Uterus (tissue), 4 donors: ENCODE measurements around the gene ZEB1. TPM values are rescaled to one million over a fixed set of nuclear protein-coding genes. Genes with fewer than 3 reads are reported as not detected.

ENCODE experiments used
- DNase-seq, 2 donors: peaks; one replicate each; pipeline ENCODE4 v3.0.0-alpha.2; 2019 to 2020
- H3K27ac ChIP-seq, 2 donors: fragments of 200-600 bp; sonication (generic); 1 replicate in 1 of 2; 2 replicates in 1 of 2; pipeline ENCODE4 v1.5.1; 2016 to 2018
- H3K27me3 ChIP-seq, 2 donors: fragments of 200-600 bp; sonication (generic); one replicate each; pipeline ENCODE4 v1.5.1; 2018 to 2019; ENCODE audit warnings: control low read depth in 1 of 2
- H3K36me3 ChIP-seq, 2 donors: fragments of 200-600 bp; sonication (generic); one replicate each; pipeline ENCODE4 v1.5.1; 2019; ENCODE audit warnings: control low read depth in 1 of 2
- H3K4me1 ChIP-seq, 2 donors: fragments of 200-600 bp; sonication (generic); one replicate each; pipeline ENCODE4 v1.5.1; 2018 to 2019; ENCODE audit warnings: control low read depth in 1 of 2
- H3K4me3 ChIP-seq, 2 donors: fragments of 200-600 bp; sonication (generic); 1 replicate in 1 of 2; 2 replicates in 1 of 2; pipeline ENCODE4 v1.5.1; 2018 to 2019; ENCODE audit warnings: mild to moderate bottlenecking in 1 of 2
- H3K9me3 ChIP-seq, 2 donors: fragments of 200-600 bp; sonication (generic); one replicate each; pipeline ENCODE4 v1.5.1; 2019; ENCODE audit warnings: control low read depth in 1 of 2
- CTCF ChIP-seq, 4 experiments: fragments of 200-600 bp in 2 of 4; fragments of 450-650 bp in 2 of 4; sonication (generic) in 2 of 4; IDR thresholded peaks; one replicate each; pipeline ENCODE4 v1.5.1; 2016 to 2019; ENCODE audit warnings: antibody characterized with exemption in 4 of 4, mild to moderate bottlenecking in 2 of 4, moderate library complexity in 1 of 4
- POLR2A ChIP-seq, 2 donors: fragments of 450-650 bp; IDR thresholded peaks; one replicate each; pipeline ENCODE4 v1.6.1; 2016; ENCODE audit warnings: antibody characterized with exemption in 2 of 2, mild to moderate bottlenecking in 1 of 2, moderate library complexity in 1 of 2
- intact Hi-C: fragments of 100-400 bp; cut with DNase I; formaldehyde crosslinking; loops from one replicate; pipeline ENCODE4 v1.15.1; 2023; ENCODE audit warnings: low total_unique reads
- total RNA-seq, 4 donors: library from RNA; depleted of rRNA in 3 of 4; stranded (reverse); fragments of >200 nt in 3 of 4; gene quantifications; one replicate each; pipeline versions ENCODE4 v1.1.0 to v1.2.4, GENCODE V29; 2014 to 2023
- donor health status: DM: yes; HTN: yes; CAD: no.

ZEB1 gene
- total RNA-seq, 4 donors from 2014 or later, result 97.6 to 229 (median 210) TPM

- no peak for DNase-seq
- no peak overlapping the region for H3K4me3 ChIP-seq
- no peaks in the 10 kb centered on the region for H3K36me3 ChIP-seq
- no peaks in the 10 kb centered on the region for H3K9me3 ChIP-seq
- TF ChIP-seq POLR2A (IDR thresholded peaks at IDR 0.05), result no peak
- no peak for TF ChIP-seq CTCF (IDR thresholded peaks at IDR 0.05)
- intact Hi-C loops, result no loop called here
- H3K4me1 ChIP-seq, result peaks cover 0 to 16% of the 10 kb centered on the region in 2 donors
- peak overlapping the region; percentile 10 to 45 for H3K27ac ChIP-seq
- H3K27me3 ChIP-seq, result no peaks in the 10 kb centered on the region
These were observed 76.7 kb downstream of the ZEB1 start for GRCh38 chr10:31395695-31396094.

- Histone ChIP-seq H3K4me3 (no peak overlapping the region), H3K4me1 (peaks cover 0 to 16% of the 10 kb centered on the region in 2 donors), H3K36me3 (no peaks in the 10 kb centered on the region), H3K9me3 (no peaks in the 10 kb centered on the region), H3K27ac (peak overlapping the region in 1 of 2 donors; percentile 45), H3K27me3 (no peaks in the 10 kb centered on the region)
- DNase-seq, result no peak
- intact Hi-C loops, result no loop called here
- TF ChIP-seq CTCF (IDR thresholded peaks at IDR 0.05) (no peak), POLR2A (IDR thresholded peaks at IDR 0.05) (no peak)
These were observed 77.4 kb downstream of the ZEB1 start for GRCh38 chr10:31396376-31396775.

GRCh38 chr10:31397852-31398251, 78.8 kb downstream of the ZEB1 start:
- peaks cover 0 to 16% of the 10 kb centered on the region in 2 donors for H3K4me1 ChIP-seq
- intact Hi-C loops, result no loop called here
- H3K36me3 ChIP-seq, result no peaks in the 10 kb centered on the region
- no peaks in the 10 kb centered on the region for H3K27me3 ChIP-seq
- DNase-seq, result no peak
- H3K4me3 ChIP-seq, result no peak overlapping the region
- TF ChIP-seq CTCF (IDR thresholded peaks at IDR 0.05) (no peak), POLR2A (IDR thresholded peaks at IDR 0.05) (no peak)
- H3K27ac ChIP-seq, result no peak overlapping the region
- H3K9me3 ChIP-seq, result no peaks in the 10 kb centered on the region

- no peak for TF ChIP-seq CTCF (IDR thresholded peaks at IDR 0.05)
- no peak for TF ChIP-seq POLR2A (IDR thresholded peaks at IDR 0.05)
- intact Hi-C loops, result no loop called here
- no peak for DNase-seq
- no peak overlapping the region for H3K4me3 ChIP-seq
- no peaks in the 10 kb centered on the region for H3K36me3 ChIP-seq
- no peaks in the 10 kb centered on the region for H3K27me3 ChIP-seq
- peaks cover 0 to 16% of the 10 kb centered on the region in 2 donors for H3K4me1 ChIP-seq
- no peaks in the 10 kb centered on the region for H3K9me3 ChIP-seq
- H3K27ac ChIP-seq, result no peak overlapping the region
These were observed 80.2 kb downstream of the ZEB1 start for GRCh38 chr10:31399171-31399570.

- Histone ChIP-seq H3K9me3 (no peaks in the 10 kb centered on the region), H3K27ac (no peak overlapping the region), H3K36me3 (no peaks in the 10 kb centered on the region), H3K4me3 (no peak overlapping the region), H3K27me3 (no peaks in the 10 kb centered on the region), H3K4me1 (peaks cover 0 to 16% of the 10 kb centered on the region in 2 donors)
- TF ChIP-seq CTCF (IDR thresholded peaks at IDR 0.05), result no peak
- no peak for TF ChIP-seq POLR2A (IDR thresholded peaks at IDR 0.05)
- intact Hi-C loops, result no loop called here
- DNase-seq, result no peak
These were observed 80.6 kb downstream of the ZEB1 start for GRCh38 chr10:31399631-31400030.
